PFSK-1 (cell line): ENCODE data around the gene CCDC124.

ENCODE experiments used
- FOXP2 ChIP-seq: optimal IDR thresholded peaks from 2 replicates; pipeline ENCODE3; 2011; ENCODE audit warnings: borderline replicate concordance, control low read depth, inconsistent platforms; ENCODE audit not compliant: insufficient read depth; ENCODE audit errors: extremely low read length, extremely low read depth
- POLR2AphosphoS5 ChIP-seq: IDR thresholded peaks from 2 replicates; pipeline ENCODE4 v1.6.1; 2012; ENCODE audit warnings: low read depth, mild to moderate bottlenecking, control low read depth, low read length, moderate library complexity
- REST ChIP-seq, 2 experiments: IDR thresholded peaks; 2 replicates each; pipeline versions ENCODE4 v1.6.1 to v1.8.0; 2011 to 2012; ENCODE audit warnings: low read depth in 2 of 2, low read length in 2 of 2, control low read depth in 1 of 2, inconsistent platforms in 1 of 2, mild to moderate bottlenecking in 1 of 2, moderate library complexity in 1 of 2; ENCODE audit not compliant: insufficient read depth in 1 of 2
- SIN3A ChIP-seq: IDR thresholded peaks from 2 replicates; pipeline ENCODE4 v1.6.1; 2012; ENCODE audit warnings: mild to moderate bottlenecking, low read length, moderate library complexity, borderline replicate concordance; ENCODE audit not compliant: insufficient read depth
- TAF1 ChIP-seq: IDR thresholded peaks from 2 replicates; pipeline ENCODE4 v1.6.1; 2012; ENCODE audit warnings: low read length, control low read depth, borderline replicate concordance; ENCODE audit not compliant: insufficient read depth

Gene CCDC124

GRCh38 chr19:17977488-17977887, 44.7 kb downstream of the CCDC124 start:
- TF ChIP-seq REST (IDR thresholded peaks at IDR 0.05; ENCODE audit: insufficient read depth in 1 of 2, low read depth in 2 of 2, low read length in 2 of 2) (no peak), POLR2AphosphoS5 (no peak), SIN3A (no peak), FOXP2 (no peak), TAF1 (no peak)

GRCh38 chr19:17981611-17982010, 48.8 kb downstream of the CCDC124 start:
- TF ChIP-seq FOXP2 (no peak), REST (IDR thresholded peaks at IDR 0.05; ENCODE audit: insufficient read depth in 1 of 2, low read depth in 2 of 2, low read length in 2 of 2) (no peak), TAF1 (no peak), POLR2AphosphoS5 (no peak), SIN3A (no peak)

GRCh38 chr19:17982430-17982829, 49.6 kb downstream of the CCDC124 start:
- TF ChIP-seq TAF1 (no peak), SIN3A (no peak), FOXP2 (no peak), REST (IDR thresholded peaks at IDR 0.05; ENCODE audit: insufficient read depth in 1 of 2, low read depth in 2 of 2, low read length in 2 of 2) (no peak), POLR2AphosphoS5 (no peak)

GRCh38 chr19:17985037-17985818, 52.4 kb downstream of the CCDC124 start:
- TF ChIP-seq REST (IDR thresholded peaks at IDR 0.05; ENCODE audit: insufficient read depth in 1 of 2, low read depth in 2 of 2, low read length in 2 of 2) = no peak
- TF ChIP-seq TAF1 = no peak
- TF ChIP-seq POLR2AphosphoS5 = no peak
- no peak for TF ChIP-seq SIN3A
- no peak for TF ChIP-seq FOXP2

GRCh38 chr19:17988161-17988560, 55.3 kb downstream of the CCDC124 start:
- no peak for TF ChIP-seq TAF1
- TF ChIP-seq SIN3A = no peak
- TF ChIP-seq REST (IDR thresholded peaks at IDR 0.05; ENCODE audit: insufficient read depth in 1 of 2, low read depth in 2 of 2, low read length in 2 of 2) = no peak
- TF ChIP-seq POLR2AphosphoS5 = no peak
- TF ChIP-seq FOXP2 = no peak
